AG04450 (cell line): Measurements from ENCODE around the gene TRIOBP. TPM values are rescaled to one million over a fixed set of nuclear protein-coding genes. Genes with fewer than 3 reads are reported as not detected.
"Not testable (repeated sequence)": the region's sequence is repeated elsewhere in the genome, so short reads cannot be mapped to it uniquely, and the experiment has no call there.

Experiments
- CTCF ChIA-PET: fragments of 300-600, 350-600 bp; formaldehyde crosslinking; extraction: SDS; loops from one replicate; lab custom pipeline; 2022; ENCODE audit warnings: antibody characterized with exemption, inconsistent platforms; lab: Charles Lee
- POLR2A ChIA-PET: fragments of 350-600 bp; formaldehyde crosslinking; extraction: SDS; loops from one replicate; lab custom pipeline; 2021; ENCODE audit warnings: antibody characterized with exemption, inconsistent platforms; lab: Yijun Ruan, JAX
- DNase-seq: peaks from one replicate; pipeline ENCODE4 v3.0.0-alpha.2; 2011; ENCODE audit warnings: low read depth, low spot score
- H3K27ac ChIP-seq: one replicate; pipeline ENCODE4 v1.5.1; 2012; ENCODE audit warnings: low read depth, low read length, control low read depth
- H3K27me3 ChIP-seq: one replicate; pipeline ENCODE4 v1.6.0; 2012; ENCODE audit warnings: low read length; ENCODE audit not compliant: control insufficient read depth, insufficient read depth
- H3K4me3 ChIP-seq: 2 replicates; pipeline ENCODE4 v1.5.1; 2011; ENCODE audit warnings: mild to moderate bottlenecking, low read depth, low read length, control low read depth
- H3K9me3 ChIP-seq: 2 replicates; pipeline ENCODE4 v1.5.1; 2012; ENCODE audit warnings: low read length; ENCODE audit not compliant: control insufficient read depth, insufficient read depth
- polyA plus RNA-seq: library from polyadenylated mRNA; depleted of rRNA; stranded (reverse); fragments of >200 nt; gene quantifications from 2 replicates; pipeline ENCODE4 v1.2.3, GENCODE V29; 2011
- TF ChIP-seq, protein P1 (sequence below): IDR thresholded peaks from 2 replicates; pipeline ENCODE4 v1.5.1; 2011; ENCODE audit warnings: low read depth, low read length, control low read depth, inconsistent platforms

Gene TRIOBP
- polyA plus RNA-seq, 1 experiment: 37.0 TPM

DNA sequence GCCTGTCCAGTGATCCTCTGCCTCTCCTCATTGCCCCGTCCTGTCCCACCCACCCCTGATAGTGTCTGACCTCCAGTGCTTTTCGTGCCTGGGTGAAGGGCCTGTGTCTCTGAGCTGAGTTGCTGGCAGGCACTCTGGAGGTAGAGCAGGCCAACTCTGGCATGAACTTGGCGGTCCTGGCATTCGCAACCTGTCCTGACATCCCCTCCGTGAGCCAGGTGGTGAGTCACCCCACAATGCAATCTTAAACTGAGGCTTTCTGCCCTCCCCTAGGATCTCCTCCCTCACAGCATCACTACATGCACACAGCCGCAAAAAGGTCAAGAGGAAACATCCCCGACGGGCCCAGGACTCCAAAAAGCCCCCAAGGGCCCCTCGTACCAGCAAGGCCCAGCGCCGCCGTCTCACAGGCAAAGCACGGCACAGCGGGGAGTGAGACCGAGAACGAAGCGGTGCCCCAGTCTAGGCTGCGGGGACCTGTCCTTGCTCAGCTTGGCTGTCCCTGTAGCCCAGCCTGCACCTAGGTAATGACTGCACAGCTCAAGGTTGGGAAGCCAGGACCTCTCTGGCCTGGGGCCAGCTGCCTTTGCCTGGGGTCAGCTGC lies 5.8 kb upstream of the TRIOBP start:
- Histone ChIP-seq H3K4me3 (no peak overlapping the region), H3K27ac (no peak overlapping the region), H3K9me3 (no peaks in the 10 kb centered on the region; the same call in 1 of the 2 replicates), H3K27me3 (no peaks in the 10 kb centered on the region)
- TF ChIP-seq, protein P1, sequence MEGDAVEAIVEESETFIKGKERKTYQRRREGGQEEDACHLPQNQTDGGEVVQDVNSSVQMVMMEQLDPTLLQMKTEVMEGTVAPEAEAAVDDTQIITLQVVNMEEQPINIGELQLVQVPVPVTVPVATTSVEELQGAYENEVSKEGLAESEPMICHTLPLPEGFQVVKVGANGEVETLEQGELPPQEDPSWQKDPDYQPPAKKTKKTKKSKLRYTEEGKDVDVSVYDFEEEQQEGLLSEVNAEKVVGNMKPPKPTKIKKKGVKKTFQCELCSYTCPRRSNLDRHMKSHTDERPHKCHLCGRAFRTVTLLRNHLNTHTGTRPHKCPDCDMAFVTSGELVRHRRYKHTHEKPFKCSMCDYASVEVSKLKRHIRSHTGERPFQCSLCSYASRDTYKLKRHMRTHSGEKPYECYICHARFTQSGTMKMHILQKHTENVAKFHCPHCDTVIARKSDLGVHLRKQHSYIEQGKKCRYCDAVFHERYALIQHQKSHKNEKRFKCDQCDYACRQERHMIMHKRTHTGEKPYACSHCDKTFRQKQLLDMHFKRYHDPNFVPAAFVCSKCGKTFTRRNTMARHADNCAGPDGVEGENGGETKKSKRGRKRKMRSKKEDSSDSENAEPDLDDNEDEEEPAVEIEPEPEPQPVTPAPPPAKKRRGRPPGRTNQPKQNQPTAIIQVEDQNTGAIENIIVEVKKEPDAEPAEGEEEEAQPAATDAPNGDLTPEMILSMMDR: no peak
- CTCF ChIA-PET: no interaction called here
- POLR2A ChIA-PET: no interaction called here
- no peak for DNase-seq

DNA sequence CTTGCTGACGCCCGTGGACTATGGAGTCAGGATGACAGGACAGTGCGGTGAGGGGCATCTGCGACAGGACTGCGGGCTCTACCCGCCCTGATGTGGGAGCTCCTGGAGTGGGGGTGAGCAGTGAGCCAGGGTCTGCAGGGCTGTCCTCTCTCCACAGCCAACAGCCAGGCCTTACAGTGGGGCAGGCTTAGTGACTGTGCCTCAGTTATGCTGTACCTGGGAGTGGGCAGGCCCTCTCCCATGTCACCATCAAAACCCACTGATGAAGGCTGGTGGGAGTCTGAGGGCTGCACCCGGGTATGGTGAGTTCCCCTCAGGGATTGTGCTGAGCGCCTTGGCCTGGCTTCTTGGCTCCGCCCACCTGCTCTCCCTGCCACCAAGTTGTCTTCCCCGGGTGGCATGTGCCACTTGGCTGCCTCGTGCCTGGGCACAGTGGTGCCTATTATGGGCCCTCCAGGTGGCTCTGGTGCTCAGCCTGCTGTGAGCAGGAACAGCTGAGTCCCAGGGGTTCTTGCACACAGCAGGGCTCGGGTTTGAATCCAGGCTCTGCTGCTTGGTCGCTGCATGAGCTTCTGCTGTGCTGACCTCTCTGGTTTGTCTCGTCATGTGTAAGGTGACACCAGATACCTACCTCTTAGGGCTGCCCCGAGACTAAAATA lies 4.1 kb upstream of the TRIOBP start:
- ChIA-PET POLR2A (interaction anchor here (1.3 kb wide), 1 partner anchor 9 kb away, joined by 3 read pairs; no protein-coding TSS in a partner anchor), CTCF (no interaction called here)
- H3K9me3 ChIP-seq: no peaks in the 10 kb centered on the region; the same call in 1 of the 2 replicates
- DNase-seq: no peak
- H3K27me3 ChIP-seq: no peaks in the 10 kb centered on the region
- no peak overlapping the region for H3K27ac ChIP-seq
- no peak overlapping the region for H3K4me3 ChIP-seq
- TF ChIP-seq, protein P1: no peak

DNA sequence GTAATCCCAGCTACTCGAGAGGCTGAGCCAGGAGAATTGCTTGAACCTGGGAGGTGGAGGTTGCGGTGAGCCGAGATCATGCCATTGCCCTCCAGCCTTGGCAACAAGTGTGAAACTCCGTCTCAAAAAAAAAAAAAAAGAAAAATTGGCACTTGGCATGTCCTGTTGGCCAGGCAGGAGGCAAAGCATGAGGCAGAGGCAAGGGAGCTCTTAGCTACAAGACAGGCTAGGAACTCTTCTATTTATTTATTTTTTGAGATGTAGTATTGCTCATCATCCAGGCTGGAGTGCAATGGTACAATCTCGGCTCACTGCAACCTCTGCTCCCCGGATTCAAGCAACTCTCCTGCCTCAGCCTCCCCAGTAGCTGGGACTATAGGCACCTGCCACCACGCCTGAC lies 2.7 kb upstream of the TRIOBP start:
- ChIA-PET CTCF (interaction anchor here (0.8 to 0.9 kb wide), 2 partner anchors 51 to 70 kb away, joined by 3 to 7 read pairs; no protein-coding TSS in a partner anchor), POLR2A (interaction anchor here (0.6 to 1.3 kb wide), 3 partner anchors 11 to 44 kb away, joined by 3 to 17 read pairs (median 3); partner anchors contain the start of gene LGALS1)
- H3K9me3 ChIP-seq, H3K27ac ChIP-seq, H3K27me3 ChIP-seq, H3K4me3 ChIP-seq, DNase-seq: not testable (repeated sequence)

DNA sequence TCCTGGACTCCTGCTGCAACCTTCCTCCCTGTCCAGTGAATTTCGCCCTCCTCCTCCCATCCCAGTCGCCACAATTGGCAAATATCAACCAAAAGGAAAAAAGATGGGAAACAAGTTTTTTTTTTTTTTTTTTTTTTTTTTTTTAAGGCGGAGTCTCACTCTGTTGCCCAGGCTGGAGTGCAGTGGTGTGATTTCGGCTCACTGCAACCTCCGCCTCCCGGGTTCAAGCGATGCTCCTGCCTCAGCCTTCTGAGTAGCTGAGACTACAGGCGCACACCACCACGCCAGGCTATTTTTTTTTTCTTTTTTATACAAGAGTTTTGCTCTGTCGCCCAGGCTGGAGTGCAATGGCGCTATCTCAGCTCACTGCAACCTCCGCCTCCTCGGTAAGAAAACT lies 590 bp upstream of the TRIOBP start:
- H3K4me3 ChIP-seq: peak overlapping the region; percentile 48
- H3K9me3 ChIP-seq, DNase-seq, H3K27ac ChIP-seq, H3K27me3 ChIP-seq: not testable (repeated sequence)
- ChIA-PET POLR2A (interaction anchor here (1.0 kb wide), 1 partner anchor 16 kb away, joined by 3 read pairs; no protein-coding TSS in a partner anchor), CTCF (interaction anchor here (0.5 to 1.7 kb wide), 8 partner anchors 13 to 95 kb away, joined by 4 to 22 read pairs (median 6); no protein-coding TSS in a partner anchor)

DNA sequence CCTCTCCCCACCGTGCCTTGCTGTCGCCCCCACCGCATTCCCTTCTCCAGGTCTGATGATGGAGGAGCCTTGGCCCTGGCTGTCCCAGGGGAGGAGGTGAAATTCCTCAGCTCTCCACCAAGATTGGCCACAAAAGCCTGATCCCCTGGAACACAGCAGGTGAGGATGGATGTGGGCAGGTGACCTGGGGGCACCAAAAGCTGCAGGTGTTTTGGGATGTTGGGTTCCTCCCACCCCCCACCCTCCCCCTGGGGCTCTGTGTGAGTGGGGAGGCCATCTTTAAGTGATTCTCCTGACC lies 639 bp downstream of the TRIOBP start:
- ChIA-PET POLR2A (interaction anchor here (0.6 kb wide), 1 partner anchor 65 kb away, joined by 3 read pairs; no protein-coding TSS in a partner anchor), CTCF (interaction anchor here (0.5 to 1.7 kb wide), 6 partner anchors 17 to 132 kb away, joined by 3 to 7 read pairs (median 4); no protein-coding TSS in a partner anchor)
- H3K9me3 ChIP-seq: no peaks in the 10 kb centered on the region
- H3K27me3 ChIP-seq: no peaks in the 10 kb centered on the region
- TF ChIP-seq, protein P1: no peak
- H3K27ac ChIP-seq: no peak overlapping the region
- peak overlapping the region; percentile 45; the same call in 1 of the 2 replicates for H3K4me3 ChIP-seq
- DNase-seq: no peak
